Mucosa of gallbladder (tissue), 1 donor: Measurements from ENCODE around the gene RAP1GAP2. TPM values are rescaled to one million over a fixed set of nuclear protein-coding genes. Genes with fewer than 3 reads are reported as not detected.
"Not testable (repeated sequence)": the region's sequence is repeated elsewhere in the genome, so short reads cannot be mapped to it uniquely, and the experiment has no call there.

Source experiments
- DNase-seq: peaks from one replicate; pipeline ENCODE4 v3.0.0-alpha.2; 2020; ENCODE audit warnings: low spot score
- total RNA-seq: library from RNA; stranded (reverse); gene quantifications from one replicate; pipeline ENCODE4 v1.2.1, GENCODE V29; 2021
- donor health status: DM: no; HTN: no; CAD: no.

RAP1GAP2 gene
- total RNA-seq, 1 donor from 2014 or later, result 32.8 TPM

GRCh38 chr17:2814481-2815341, 18.5 kb downstream of the RAP1GAP2 start:
- peak; percentile 35 for DNase-seq

DNA sequence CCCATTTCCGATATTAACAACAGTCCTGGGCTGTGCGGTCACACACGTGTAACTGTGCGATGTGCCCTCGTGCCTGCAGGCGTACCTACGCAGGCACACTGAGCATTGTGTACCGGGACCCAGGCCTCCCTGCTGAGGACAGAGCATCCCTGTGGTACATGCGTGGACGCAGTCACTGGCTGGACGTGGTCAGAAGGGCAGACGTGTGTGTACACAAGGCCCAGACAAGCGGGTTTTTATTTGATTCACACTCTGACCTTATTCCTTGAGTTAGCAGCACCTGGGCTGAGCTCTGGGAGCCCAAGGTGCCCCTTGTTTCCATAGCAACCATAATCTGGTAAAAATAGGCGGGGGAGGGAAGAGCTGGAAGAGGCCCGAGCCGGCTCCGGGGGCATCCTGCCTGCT, 19.5 kb downstream of the RAP1GAP2 start:
- DNase-seq, result no peak

- no peak for DNase-seq
Observed at GRCh38 chr17:2816688-2817087, 20.4 kb downstream of the RAP1GAP2 start.

- DNase-seq, result not testable (repeated sequence)
Observed at GRCh38 chr17:2819294-2819693, 23.1 kb downstream of the RAP1GAP2 start.

GRCh38 chr17:2819921-2820501, 23.8 kb downstream of the RAP1GAP2 start:
- DNase-seq, result no peak

- DNase-seq, result no peak
Observed at GRCh38 chr17:2821868-2822267, 25.6 kb downstream of the RAP1GAP2 start.

DNA sequence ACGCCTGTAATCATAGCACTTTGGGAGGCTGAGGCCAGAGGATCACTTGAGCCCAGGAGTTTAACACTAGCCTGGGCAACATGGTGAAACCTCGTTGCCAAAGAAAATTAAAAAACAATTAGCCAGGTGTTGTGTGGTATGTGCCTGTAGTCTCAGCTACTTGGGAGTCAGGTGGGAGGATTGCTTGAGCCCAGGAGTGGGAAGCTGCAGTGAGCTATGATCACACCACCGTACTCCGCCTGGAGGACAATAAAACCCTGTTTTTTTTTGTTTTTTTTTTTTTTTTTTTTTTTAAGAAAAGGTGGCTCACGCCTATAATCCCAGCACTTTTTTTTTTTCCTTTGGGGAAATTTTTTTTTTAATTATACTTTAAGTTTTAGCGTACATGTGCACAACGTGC, 26.1 kb downstream of the RAP1GAP2 start:
- DNase-seq, result no peak

GRCh38 chr17:2825253-2825970, 29.2 kb downstream of the RAP1GAP2 start:
- DNase-seq, result no peak

- DNase-seq, result peak; percentile 55
Observed at GRCh38 chr17:2828397-2829038, 32.3 kb downstream of the RAP1GAP2 start.

GRCh38 chr17:2830678-2831077, 34.4 kb downstream of the RAP1GAP2 start:
- DNase-seq, result no peak

DNA sequence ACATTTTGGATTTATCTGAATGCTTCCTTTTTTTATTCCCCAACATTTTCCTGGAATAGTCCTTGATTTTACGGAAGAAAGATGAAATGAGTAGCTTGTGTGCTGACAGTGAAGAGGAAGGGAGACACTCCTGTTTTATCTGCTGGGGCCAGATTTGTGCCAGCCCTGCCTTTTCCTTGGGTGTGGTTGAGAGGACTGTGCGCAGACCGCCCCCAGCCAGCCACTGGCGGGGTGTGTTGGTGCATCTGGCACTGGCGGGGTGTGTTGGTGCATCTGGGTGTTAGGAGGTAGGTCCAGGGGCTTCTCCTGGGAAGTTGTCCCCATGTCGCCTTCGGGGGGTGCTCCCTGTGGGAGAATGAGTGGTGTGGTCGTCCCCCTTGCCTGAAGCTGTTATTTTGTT, 39.5 kb downstream of the RAP1GAP2 start:
- DNase-seq, result no peak

DNA sequence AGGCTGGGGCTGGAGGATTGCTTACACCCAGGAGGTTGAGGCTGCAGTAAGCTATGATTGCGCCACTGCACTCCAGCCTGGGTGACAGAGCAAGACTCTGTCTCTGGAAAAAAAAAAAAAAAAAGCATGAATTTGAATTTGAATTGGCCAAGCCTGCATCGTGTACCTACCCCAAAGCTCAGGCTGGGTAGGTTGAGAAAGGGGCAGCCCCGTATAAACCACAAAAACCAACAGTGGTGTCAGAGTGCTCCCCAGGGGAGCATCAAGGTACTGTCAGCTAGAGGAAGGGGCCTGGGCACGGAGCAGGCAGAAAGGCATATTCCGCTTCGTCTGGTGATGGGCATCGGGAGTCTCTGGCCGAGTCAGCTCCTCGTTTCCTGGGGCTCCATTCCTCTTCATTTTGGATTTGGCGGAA, 40.9 kb downstream of the RAP1GAP2 start:
- no peak for DNase-seq

DNA sequence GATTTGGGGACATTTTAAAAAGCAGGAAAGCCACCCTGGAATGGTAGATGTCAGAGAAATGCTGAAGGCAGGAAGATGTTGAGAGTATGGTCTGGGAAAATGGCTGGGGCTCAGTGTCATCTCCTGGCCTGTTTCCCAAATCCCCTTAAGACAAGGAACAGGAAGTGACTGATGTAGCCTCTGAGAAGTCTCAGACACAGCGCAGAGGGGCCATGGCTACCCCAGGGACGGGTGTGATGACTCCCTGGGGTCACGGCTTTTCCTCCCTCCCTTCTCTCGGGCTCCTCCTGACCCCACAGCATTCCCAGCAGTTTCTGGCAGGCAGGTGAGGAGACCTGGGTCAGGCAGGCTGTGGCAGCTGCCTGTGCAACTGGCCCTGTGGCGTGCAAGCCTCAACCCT, 45.4 kb downstream of the RAP1GAP2 start:
- DNase-seq, result no peak

DNA sequence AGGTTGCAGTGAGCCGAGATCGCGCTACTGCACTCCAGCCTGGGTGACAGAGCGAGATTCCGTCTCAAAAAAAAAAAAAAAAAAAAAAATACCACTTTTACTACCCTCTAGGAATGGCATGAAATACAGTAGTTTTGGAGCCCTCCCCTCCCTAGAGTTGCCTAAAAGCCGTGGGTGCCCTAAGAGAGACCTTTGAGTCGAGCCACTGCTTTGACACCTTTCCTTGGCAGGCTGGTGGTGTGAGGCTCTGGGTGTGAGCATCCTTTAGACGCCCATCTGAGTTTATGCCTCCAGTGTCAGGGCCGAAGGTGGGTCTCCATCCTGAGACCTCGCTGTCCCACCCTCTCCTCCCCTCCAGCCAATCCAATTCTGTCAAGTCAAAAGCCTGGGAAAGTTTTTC, 46.2 kb downstream of the RAP1GAP2 start:
- no peak for DNase-seq

DNA sequence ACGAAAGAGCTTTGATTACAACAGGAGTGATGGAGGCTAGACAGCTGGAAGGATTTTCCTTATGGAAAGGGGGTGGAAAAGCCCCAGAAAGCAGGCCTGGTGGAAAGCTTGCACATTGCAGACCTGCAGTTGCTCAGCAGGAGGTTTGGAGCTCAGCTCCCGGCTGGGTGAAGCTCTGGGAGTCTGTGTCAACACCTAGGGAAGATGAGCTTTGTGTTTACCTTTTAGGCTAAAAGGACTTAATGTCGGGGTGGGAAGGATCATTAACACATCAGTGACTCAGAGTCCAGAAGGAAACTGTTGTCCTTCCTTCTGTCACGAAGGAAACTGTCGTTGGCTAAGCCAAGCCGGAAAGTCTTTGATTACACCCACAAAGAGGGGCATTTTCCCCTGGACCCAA, 48.2 kb downstream of the RAP1GAP2 start:
- no peak for DNase-seq

DNA sequence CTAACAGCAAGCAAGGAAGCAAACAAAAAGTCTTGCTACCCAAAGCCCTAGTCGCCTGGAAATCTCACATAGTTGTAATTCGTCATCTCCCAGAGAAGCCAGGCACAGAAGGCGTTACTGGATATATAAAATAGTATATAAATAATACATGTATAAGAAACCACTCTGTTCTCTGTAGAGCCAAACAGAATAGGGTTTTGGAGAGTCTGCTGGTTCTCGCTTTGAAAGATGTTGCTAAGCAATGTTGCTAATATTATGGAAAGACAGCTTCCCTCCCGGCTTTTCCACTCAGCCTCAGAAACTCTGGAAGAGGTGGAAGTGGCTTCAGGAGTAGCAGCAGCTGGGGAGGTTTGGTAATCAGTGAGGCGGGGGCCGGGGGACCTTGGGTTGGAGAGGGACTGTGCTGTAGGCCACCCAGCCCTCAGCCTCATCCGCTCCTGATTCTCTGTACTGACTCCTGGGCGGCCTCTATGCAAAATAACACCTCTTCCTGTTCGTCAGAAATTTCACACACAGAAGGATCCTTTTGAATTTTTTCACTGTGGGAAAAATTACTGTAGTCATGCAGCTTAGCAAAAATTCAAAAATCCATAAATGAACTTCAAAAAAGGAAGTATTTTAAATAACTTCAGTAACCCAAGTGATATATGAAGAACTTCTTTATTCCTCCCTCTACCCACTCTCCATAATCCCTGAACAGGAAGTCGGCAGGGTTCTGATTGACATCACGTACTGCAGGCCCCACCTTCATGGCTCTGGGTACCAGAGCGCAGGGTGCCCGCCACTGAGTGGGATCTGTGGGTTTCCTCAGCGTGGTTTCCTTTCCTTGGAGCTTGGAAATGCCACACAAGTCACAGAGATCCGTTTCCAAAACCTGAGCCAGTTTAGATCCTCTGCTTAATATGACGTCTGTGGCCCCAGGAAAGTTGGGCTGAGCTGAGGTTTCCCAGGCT, 51.4 kb downstream of the RAP1GAP2 start:
- no peak for DNase-seq

GRCh38 chr17:2849327-2849670, 53.1 kb downstream of the RAP1GAP2 start:
- DNase-seq, result no peak

DNA sequence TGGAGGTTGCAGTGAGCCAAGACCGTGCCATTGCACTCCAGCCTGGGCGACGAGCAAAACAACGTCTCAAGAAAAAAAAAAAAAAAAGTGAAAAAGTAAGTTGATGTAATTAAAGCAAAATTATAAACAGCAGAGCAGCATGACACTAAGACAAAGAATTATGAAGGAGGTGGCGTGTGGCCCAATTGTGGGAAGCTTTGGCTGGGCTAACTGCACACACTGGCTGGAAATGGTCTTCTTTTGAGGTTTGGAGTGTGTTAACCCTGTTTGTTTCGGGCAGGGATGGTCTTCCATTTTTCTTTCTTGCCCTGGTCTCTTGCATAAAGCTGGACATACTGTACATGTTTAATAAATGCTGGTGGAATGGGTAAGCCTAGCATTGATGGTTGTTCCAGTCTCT, 54.8 kb downstream of the RAP1GAP2 start:
- DNase-seq, result no peak

DNA sequence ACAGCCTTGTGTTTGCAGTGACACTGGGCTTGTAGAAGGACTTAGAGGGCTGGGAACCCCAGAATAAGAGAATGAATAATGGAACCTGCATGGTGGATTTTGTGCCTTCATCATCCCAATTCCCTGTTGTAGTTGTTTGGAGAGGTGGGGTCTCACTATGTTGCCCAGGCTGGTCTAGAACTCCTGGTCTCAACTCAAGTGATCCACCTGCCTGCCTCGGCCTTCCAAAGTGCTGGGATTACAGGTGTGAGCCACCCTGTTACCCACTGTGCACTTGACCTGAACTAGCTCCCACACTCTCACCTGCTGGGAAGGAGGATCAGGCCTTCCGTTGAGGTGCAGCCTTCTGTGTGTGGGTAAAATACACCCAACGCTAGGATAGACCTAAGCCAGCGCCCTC, 55.4 kb downstream of the RAP1GAP2 start:
- no peak for DNase-seq

DNA sequence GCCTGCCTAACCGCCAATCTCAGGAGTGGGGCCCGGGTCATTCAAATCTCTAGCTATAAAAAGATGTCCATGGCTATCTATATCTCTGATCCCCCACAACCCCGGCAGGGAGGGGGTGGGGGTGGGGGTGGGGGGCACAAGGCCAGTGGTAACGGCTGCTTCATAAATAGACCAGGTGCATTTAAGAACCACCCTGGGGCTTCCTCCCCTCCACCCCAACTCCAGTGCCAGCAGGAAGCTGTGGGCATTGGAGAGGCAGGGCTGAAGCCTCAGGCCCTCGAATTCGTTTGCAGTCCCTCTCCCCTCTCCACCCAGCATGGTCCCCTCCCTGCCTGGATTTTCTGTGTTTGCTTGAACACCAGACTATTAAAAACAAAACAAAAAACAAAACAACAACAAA, 56.0 kb downstream of the RAP1GAP2 start:
- no peak for DNase-seq

- DNase-seq, result no peak
Observed at GRCh38 chr17:2852729-2853282, 56.6 kb downstream of the RAP1GAP2 start.
